Measurements from ENCODE around the gene CAPSL.

- TF ChIP-seq CTCF (IDR thresholded peaks at IDR 0.05; ENCODE audit: low read length) (no peak), EZH2 (optimal IDR thresholded peaks at IDR 0.05; ENCODE audit: low read depth, low read length) (no peak)
These were observed 60.8 kb downstream of the CAPSL start for GRCh38 chr5:35877655-35878054.

All from MM.1S (cell line).